NCI-H1930 (cell line): ENCODE data around the gene MRPL53.
"Not testable (repeated sequence)": the region's sequence is repeated elsewhere in the genome, so short reads cannot be mapped to it uniquely, and the experiment has no call there.

Experiments used
- DNase-seq, 2 experiments: peaks; one replicate each; lab custom pipeline; 2025; lab: John Stamatoyannopoulos, UW

Gene MRPL53

GRCh38 chr2:74502720-74503505 is 30.4 kb upstream of the MRPL53 start:
- no peak for DNase-seq

GRCh38 chr2:74502147-74502719 is 29.8 kb upstream of the MRPL53 start:
- DNase-seq: no peak

GRCh38 chr2:74501335-74502071 is 29.0 kb upstream of the MRPL53 start:
- no peak for DNase-seq

GRCh38 chr2:74500578-74500946 is 28.1 kb upstream of the MRPL53 start:
- DNase-seq: no peak

DNA sequence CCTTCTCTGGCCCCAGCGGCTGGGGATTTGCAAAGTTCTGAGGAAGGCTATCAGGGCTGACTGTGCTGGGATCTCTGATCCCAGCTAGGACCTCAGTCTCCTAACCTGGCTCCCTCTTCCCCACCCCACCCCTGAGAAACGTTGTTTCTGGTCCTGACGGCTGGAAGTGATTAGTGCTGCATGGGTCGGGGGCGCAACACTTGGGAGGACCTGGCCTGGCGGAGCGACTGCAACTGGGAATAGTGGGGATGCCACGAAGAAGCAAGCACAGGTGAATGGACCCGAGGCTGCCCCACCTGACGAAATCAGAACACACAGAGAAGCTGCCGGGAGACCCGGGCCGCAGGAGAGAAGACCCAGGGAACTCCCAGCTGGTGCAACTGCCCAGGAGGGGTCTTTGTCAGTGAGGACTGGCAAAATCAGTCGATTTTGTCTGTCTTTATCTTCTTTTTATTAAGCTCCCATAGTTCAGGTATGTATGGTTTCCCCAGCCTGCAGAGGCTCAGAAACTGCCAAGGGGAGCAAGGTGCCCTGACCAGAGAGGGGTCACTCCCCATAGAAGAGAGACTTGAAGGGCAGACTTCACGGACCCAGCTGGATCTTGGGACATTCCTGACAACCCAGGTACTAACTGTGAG is 27.6 kb upstream of the MRPL53 start:
- no peak for DNase-seq

GRCh38 chr2:74499267-74499939 is 26.9 kb upstream of the MRPL53 start, which contains the start of gene LBX2:
Gene LBX2, minus strand, starts transcription at chr2:74499603. Its CDS starts 66 bp downstream, at chr2:74499537.
- DNase-seq: no peak

DNA sequence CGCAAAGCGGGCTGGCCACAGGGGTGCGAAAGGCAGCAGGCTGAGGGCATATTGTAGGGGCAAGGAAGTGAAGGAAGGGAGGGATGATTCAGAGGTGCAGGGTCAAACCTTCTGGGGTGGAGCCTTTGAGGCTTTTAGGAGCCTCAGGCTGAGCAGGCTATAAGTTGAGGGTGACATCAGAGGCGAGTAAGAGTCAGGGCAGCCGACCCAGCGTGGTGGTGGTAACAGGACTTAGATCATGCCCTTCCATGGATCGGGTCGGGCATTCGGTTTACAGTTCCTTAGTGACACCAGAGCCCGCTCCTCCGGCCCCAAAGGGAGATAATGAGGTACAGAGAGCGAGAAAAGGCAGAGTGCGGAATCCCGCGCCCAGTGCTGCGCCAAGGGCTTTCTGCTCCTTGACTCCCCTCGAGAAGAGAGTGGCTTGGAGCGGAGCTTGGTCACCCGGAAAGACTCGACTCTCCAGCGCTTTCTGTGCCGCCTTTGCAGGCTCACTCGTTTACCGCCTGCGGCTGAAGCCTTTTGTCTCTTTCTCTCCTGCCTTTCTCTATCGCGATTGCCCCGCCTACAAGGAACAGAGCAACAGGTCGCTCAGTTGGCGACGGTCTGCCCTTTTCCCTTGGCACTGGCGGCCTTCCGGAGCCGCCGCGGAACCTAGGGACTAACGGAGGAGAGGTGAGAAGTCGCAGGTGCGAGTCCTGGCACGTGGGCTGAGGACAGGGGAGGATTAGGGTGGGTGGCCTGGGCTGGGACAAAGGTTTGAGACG is 26.2 kb upstream of the MRPL53 start:
- DNase-seq: no peak

GRCh38 chr2:74497777-74498499 is 25.5 kb upstream of the MRPL53 start:
- DNase-seq: no peak

- no peak for DNase-seq
These were observed 24.7 kb upstream of the MRPL53 start for GRCh38 chr2:74496997-74497776.

- DNase-seq: no peak
These were observed 23.0 kb upstream of the MRPL53 start for GRCh38 chr2:74495440-74495839.

DNA sequence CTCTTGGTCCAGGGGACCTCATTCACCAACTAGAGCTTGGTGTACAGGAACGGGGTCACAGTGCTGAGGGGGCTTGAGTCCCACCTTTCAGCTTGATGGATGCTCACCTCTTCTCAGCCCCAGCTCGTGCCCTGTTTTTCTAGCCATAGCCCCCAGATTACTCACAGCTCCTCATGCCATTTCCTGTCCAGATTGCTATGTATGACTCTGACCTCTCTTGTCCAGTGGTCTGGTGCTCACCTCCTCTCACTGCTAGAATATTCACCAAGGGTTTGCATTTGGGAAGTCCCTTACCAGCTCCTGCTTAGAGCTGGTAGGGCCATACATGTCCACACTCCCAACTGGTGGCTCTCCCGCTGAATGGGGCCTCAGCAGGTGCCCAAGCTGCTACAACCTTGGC is 21.1 kb upstream of the MRPL53 start:
- DNase-seq: no peak

GRCh38 chr2:74491648-74492544 is 19.4 kb upstream of the MRPL53 start:
- DNase-seq: no peak

- no peak for DNase-seq
These were observed 17.4 kb upstream of the MRPL53 start for GRCh38 chr2:74489906-74490305.

- DNase-seq: no peak
These were observed 16.4 kb upstream of the MRPL53 start for GRCh38 chr2:74488643-74489481.

DNA sequence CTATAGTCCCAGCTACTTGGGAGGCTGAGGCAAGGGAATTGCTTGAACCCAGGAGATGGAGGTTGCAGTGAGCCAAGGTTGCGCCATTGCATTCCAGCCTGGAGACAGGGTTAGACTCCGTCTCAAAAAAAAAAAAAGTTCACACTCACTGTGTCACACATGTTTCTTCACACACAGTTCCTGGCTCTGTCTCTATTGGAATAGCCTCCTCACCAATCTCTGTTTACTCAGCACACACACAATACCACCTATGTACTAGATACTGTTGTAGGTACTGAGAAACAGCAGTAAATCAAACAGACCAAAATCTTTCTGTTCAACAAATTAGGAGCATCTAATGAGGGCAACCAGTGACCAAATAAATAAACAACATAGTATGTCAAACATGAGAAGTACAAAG is 13.7 kb upstream of the MRPL53 start:
- DNase-seq: no peak

DNA sequence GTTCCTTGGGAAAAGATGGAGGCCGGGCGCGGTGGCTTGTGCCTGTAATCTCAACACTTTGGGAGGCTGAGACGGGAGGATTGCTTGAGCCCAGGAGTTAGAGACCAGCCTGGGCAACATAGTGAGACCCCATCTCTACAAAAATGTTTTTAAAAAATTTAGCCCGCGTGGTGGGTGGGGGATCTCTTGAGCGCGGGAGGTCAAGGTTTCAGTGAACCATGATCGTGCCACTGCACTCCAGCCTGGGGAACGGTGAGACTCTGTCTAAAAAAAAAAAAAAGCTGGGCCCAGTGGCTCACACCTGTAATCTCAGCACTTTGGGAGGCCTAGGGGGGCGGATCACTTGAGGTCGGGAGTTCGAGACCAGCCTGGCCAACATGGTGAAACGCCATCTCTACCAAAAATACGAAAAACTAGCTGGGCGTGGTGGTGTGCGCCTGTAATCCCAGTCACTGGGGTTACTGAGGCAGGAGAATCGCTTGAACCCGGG is 11.2 kb upstream of the MRPL53 start:
- not testable (repeated sequence) for DNase-seq
